ENCODE measurements around the gene KRTAP5-8. TPM values are rescaled to one million over a fixed set of nuclear protein-coding genes. Genes with fewer than 3 reads are reported as not detected.
"Not testable (repeated sequence)": the region's sequence is repeated elsewhere in the genome, so short reads cannot be mapped to it uniquely, and the experiment has no call there.

Gene KRTAP5-8
- total and polyA plus RNA-seq, 2 donors (not counting 1 experiment from before 2014, with no cell fraction given), result not detected

- no peak for TF ChIP-seq EZH2 (IDR thresholded peaks at IDR 0.05; ENCODE audit: low read length, missing control alignments)
- TF ChIP-seq, protein P1, sequence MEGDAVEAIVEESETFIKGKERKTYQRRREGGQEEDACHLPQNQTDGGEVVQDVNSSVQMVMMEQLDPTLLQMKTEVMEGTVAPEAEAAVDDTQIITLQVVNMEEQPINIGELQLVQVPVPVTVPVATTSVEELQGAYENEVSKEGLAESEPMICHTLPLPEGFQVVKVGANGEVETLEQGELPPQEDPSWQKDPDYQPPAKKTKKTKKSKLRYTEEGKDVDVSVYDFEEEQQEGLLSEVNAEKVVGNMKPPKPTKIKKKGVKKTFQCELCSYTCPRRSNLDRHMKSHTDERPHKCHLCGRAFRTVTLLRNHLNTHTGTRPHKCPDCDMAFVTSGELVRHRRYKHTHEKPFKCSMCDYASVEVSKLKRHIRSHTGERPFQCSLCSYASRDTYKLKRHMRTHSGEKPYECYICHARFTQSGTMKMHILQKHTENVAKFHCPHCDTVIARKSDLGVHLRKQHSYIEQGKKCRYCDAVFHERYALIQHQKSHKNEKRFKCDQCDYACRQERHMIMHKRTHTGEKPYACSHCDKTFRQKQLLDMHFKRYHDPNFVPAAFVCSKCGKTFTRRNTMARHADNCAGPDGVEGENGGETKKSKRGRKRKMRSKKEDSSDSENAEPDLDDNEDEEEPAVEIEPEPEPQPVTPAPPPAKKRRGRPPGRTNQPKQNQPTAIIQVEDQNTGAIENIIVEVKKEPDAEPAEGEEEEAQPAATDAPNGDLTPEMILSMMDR (conservative IDR thresholded peaks at IDR 0.05 in 1 of 2, IDR thresholded peaks at IDR 0.05 in 1 of 2; ENCODE audit: low read depth in 1 of 2, low read length in 2 of 2), result no peak
- Histone ChIP-seq H3K27ac (ENCODE audit: insufficient read depth, low read length) (no peak overlapping the region), H3K4me2 (ENCODE audit: extremely low read depth, insufficient read depth, low read length) (no peak overlapping the region), H3K4me3 (replicated peaks in 1 of 4; ENCODE audit: control extremely low read depth in 1 of 4, insufficient read depth in 1 of 4, low read depth in 3 of 4, low read length in 4 of 4) (no peak overlapping the region), H2AFZ (ENCODE audit: low read length) (no peak overlapping the region), H3K9me3 (ENCODE audit: control insufficient read depth, insufficient read depth, low read depth, low read length) (no peaks in the 10 kb centered on the region), H3K9ac (ENCODE audit: insufficient read depth, low read length) (no peak overlapping the region), H3K4me1 (ENCODE audit: control insufficient read depth, extremely low read depth, insufficient read depth, low read length) (no peaks in the 10 kb centered on the region), H3K27me3 (ENCODE audit: control insufficient read depth, insufficient read depth, low read length) (no peaks in the 10 kb centered on the region), H3K79me2 (ENCODE audit: control insufficient read depth, insufficient read depth, low read length) (no peaks in the 10 kb centered on the region), H3K36me3 (ENCODE audit: control insufficient read depth, insufficient read depth, low read length) (no peaks in the 10 kb centered on the region), H4K20me1 (ENCODE audit: control insufficient read depth, extremely low read depth, insufficient read depth, low read length) (no peaks in the 10 kb centered on the region)
- DNase-seq (ENCODE audit: low read depth in 2 of 2), result no peak
Measured at GRCh38 chr11:71519546-71519945, 18.3 kb upstream of the KRTAP5-8 start.

- Histone ChIP-seq H4K20me1 (ENCODE audit: control insufficient read depth, extremely low read depth, insufficient read depth, low read length) (no peaks in the 10 kb centered on the region), H3K9ac (ENCODE audit: insufficient read depth, low read length) (no peak overlapping the region), H3K4me1 (ENCODE audit: control insufficient read depth, extremely low read depth, insufficient read depth, low read length) (no peaks in the 10 kb centered on the region), H3K36me3 (ENCODE audit: control insufficient read depth, insufficient read depth, low read length) (no peaks in the 10 kb centered on the region), H3K79me2 (ENCODE audit: control insufficient read depth, insufficient read depth, low read length) (no peaks in the 10 kb centered on the region), H3K27ac (ENCODE audit: insufficient read depth, low read length) (no peak overlapping the region), H3K4me3 (replicated peaks in 1 of 4; ENCODE audit: control extremely low read depth in 1 of 4, insufficient read depth in 1 of 4, low read depth in 3 of 4, low read length in 4 of 4) (no peak overlapping the region), H3K4me2 (ENCODE audit: extremely low read depth, insufficient read depth, low read length) (no peak overlapping the region), H2AFZ (ENCODE audit: low read length) (no peak overlapping the region), H3K9me3 (ENCODE audit: control insufficient read depth, insufficient read depth, low read depth, low read length) (no peaks in the 10 kb centered on the region), H3K27me3 (ENCODE audit: control insufficient read depth, insufficient read depth, low read length) (no peaks in the 10 kb centered on the region)
- no peak for DNase-seq (ENCODE audit: low read depth in 2 of 2)
- TF ChIP-seq, protein P1 (conservative IDR thresholded peaks at IDR 0.05 in 1 of 2, IDR thresholded peaks at IDR 0.05 in 1 of 2; ENCODE audit: low read depth in 1 of 2, low read length in 2 of 2), result no peak
- no peak for TF ChIP-seq EZH2 (IDR thresholded peaks at IDR 0.05; ENCODE audit: low read length, missing control alignments)
Measured at GRCh38 chr11:71525188-71525937, 12.5 kb upstream of the KRTAP5-8 start.

DNA sequence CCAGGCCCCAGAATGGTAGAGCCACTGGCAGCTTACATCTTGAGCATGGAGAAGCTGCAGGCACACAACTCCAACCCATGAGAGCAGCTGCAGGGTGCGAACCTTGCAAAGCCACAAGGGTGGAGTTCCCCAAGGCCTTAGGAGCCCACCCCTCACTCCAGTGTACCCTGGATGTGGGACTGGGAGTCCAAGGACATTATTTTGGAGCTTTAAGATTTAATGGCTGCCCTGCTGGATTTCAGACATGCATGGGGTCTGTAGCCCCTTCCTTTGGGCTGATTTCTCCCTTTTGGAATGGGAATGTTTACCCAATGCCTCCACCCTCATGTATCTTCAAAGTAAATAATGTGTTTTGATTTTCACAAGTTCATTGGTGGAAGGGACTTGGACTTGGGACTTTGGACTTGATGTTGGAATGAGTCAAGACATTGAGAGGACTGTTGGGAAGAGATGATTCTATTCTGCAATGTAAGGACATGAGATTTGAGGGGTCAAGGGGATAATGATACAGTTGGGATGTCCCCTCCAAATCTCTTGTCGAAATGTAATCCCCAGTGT, 11.8 kb upstream of the KRTAP5-8 start:
- Histone ChIP-seq H3K4me2 (ENCODE audit: extremely low read depth, insufficient read depth, low read length) (no peak overlapping the region), H3K4me1 (ENCODE audit: control insufficient read depth, extremely low read depth, insufficient read depth, low read length) (no peaks in the 10 kb centered on the region), H3K9me3 (ENCODE audit: control insufficient read depth, insufficient read depth, low read depth, low read length) (no peaks in the 10 kb centered on the region), H3K36me3 (ENCODE audit: control insufficient read depth, insufficient read depth, low read length) (no peaks in the 10 kb centered on the region), H4K20me1 (ENCODE audit: control insufficient read depth, extremely low read depth, insufficient read depth, low read length) (no peaks in the 10 kb centered on the region), H2AFZ (ENCODE audit: low read length) (no peak overlapping the region), H3K9ac (ENCODE audit: insufficient read depth, low read length) (no peak overlapping the region), H3K27ac (ENCODE audit: insufficient read depth, low read length) (no peak overlapping the region), H3K27me3 (ENCODE audit: control insufficient read depth, insufficient read depth, low read length) (no peaks in the 10 kb centered on the region), H3K4me3 (replicated peaks in 1 of 4; ENCODE audit: control extremely low read depth in 1 of 4, insufficient read depth in 1 of 4, low read depth in 3 of 4, low read length in 4 of 4) (no peak overlapping the region), H3K79me2 (ENCODE audit: control insufficient read depth, insufficient read depth, low read length) (no peaks in the 10 kb centered on the region)
- TF ChIP-seq, protein P1 (conservative IDR thresholded peaks at IDR 0.05 in 1 of 2, IDR thresholded peaks at IDR 0.05 in 1 of 2; ENCODE audit: low read depth in 1 of 2, low read length in 2 of 2), result no peak
- no peak for TF ChIP-seq EZH2 (IDR thresholded peaks at IDR 0.05; ENCODE audit: low read length, missing control alignments)
- DNase-seq (ENCODE audit: low read depth in 2 of 2), result no peak

DNA sequence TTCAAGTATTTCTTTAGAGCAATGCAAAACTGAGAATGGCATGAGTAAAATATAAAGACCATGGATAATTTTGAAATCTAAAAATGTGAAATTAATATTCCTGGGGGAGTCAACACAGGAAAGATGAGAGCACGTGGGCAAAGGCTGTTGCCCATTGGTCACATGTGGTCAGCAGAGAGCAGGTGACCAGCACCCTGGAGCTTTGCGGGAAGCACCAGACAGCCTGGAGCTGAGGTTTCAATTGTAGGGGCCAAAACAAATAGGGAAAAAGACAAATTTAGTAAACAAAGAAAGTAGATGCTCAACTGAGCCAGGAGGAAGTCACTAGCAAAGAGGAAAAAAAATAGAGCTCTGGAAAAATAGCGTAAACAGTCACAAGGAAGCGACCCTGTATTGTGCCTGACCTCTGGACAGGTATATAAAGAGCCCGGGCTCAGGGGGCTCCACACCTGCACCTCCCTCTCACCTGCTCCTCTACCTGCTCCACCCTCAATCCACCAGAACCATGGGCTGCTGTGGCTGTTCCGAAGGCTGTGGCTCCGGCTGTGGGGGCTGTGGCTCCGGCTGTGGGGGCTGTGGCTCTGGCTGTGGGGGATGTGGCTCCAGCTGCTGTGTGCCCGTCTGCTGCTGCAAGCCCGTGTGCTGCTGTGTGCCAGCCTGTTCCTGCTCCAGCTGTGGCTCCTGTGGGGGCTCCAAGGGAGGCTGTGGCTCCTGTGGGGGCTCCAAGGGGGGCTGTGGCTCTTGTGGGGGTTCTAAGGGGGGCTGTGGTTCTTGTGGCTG, 10.8 kb upstream of the KRTAP5-8 start, which contains the start of gene KRTAP5-7:
Gene KRTAP5-7, plus strand, starts transcription at position 472 of the 780 bp plus-strand sequence. Its CDS starts 34 bp downstream, at position 506.
- H3K4me2 ChIP-seq (ENCODE audit: extremely low read depth, insufficient read depth, low read length); H3K4me1 ChIP-seq (ENCODE audit: control insufficient read depth, extremely low read depth, insufficient read depth, low read length); H3K36me3 ChIP-seq (ENCODE audit: control insufficient read depth, insufficient read depth, low read length); H4K20me1 ChIP-seq (ENCODE audit: control insufficient read depth, extremely low read depth, insufficient read depth, low read length); H3K9ac ChIP-seq (ENCODE audit: insufficient read depth, low read length); H3K4me3 ChIP-seq (replicated peaks in 1 of 4; ENCODE audit: control extremely low read depth in 1 of 4, insufficient read depth in 1 of 4, low read depth in 3 of 4, low read length in 4 of 4); H3K79me2 ChIP-seq (ENCODE audit: control insufficient read depth, insufficient read depth, low read length); H3K27me3 ChIP-seq (ENCODE audit: control insufficient read depth, insufficient read depth, low read length); H3K9me3 ChIP-seq (ENCODE audit: control insufficient read depth, insufficient read depth, low read depth, low read length); H2AFZ ChIP-seq (ENCODE audit: low read length); H3K27ac ChIP-seq (ENCODE audit: insufficient read depth, low read length); DNase-seq (ENCODE audit: low read depth in 2 of 2): not testable (repeated sequence)

Data from fibroblast of lung (primary cell).